HG03039 (cell line): ENCODE measurements around the gene ARHGAP10.

Source experiments
- ATAC-seq: cut with Tn5 transposase; IDR thresholded peaks from one replicate; pipeline ENCODE4 v1.9.1; 2021; ENCODE audit warnings: mild to moderate bottlenecking, moderate library complexity; ENCODE audit not compliant: unreplicated experiment

The ARHGAP10 gene

GRCh38 chr4:147846318-147847155 lies 114.6 kb downstream of the ARHGAP10 start:
- peak; percentile 79 for ATAC-seq

GRCh38 chr4:147847751-147848590 lies 116.1 kb downstream of the ARHGAP10 start:
- no peak for ATAC-seq

GRCh38 chr4:147848634-147849033 lies 116.7 kb downstream of the ARHGAP10 start:
- no peak for ATAC-seq

GRCh38 chr4:147851135-147851534 lies 119.2 kb downstream of the ARHGAP10 start:
- ATAC-seq: no peak

GRCh38 chr4:147853706-147854105 lies 121.8 kb downstream of the ARHGAP10 start:
- ATAC-seq: no peak

GRCh38 chr4:147854154-147854553 lies 122.3 kb downstream of the ARHGAP10 start:
- no peak for ATAC-seq

GRCh38 chr4:147855571-147856009 lies 123.7 kb downstream of the ARHGAP10 start:
- no peak for ATAC-seq

GRCh38 chr4:147860960-147861359 lies 129.1 kb downstream of the ARHGAP10 start:
- ATAC-seq: no peak

- no peak for ATAC-seq
These were observed 130.3 kb downstream of the ARHGAP10 start for GRCh38 chr4:147862043-147862692.

GRCh38 chr4:147863111-147863747 lies 131.3 kb downstream of the ARHGAP10 start:
- ATAC-seq: peak; percentile 70

GRCh38 chr4:147863808-147864472 lies 132.1 kb downstream of the ARHGAP10 start:
- no peak for ATAC-seq

GRCh38 chr4:147864607-147865006 lies 132.7 kb downstream of the ARHGAP10 start:
- no peak for ATAC-seq

GRCh38 chr4:147865926-147866325 lies 134.0 kb downstream of the ARHGAP10 start:
- no peak for ATAC-seq

GRCh38 chr4:147866532-147867271 lies 134.8 kb downstream of the ARHGAP10 start:
- peak; percentile 73 for ATAC-seq

GRCh38 chr4:147874109-147874508 lies 142.2 kb downstream of the ARHGAP10 start:
- ATAC-seq: no peak

GRCh38 chr4:147877308-147877771 lies 145.5 kb downstream of the ARHGAP10 start:
- ATAC-seq: no peak

GRCh38 chr4:147879676-147880075 lies 147.8 kb downstream of the ARHGAP10 start:
- ATAC-seq: no peak

- no peak for ATAC-seq
These were observed 148.6 kb downstream of the ARHGAP10 start for GRCh38 chr4:147880511-147880910.

- no peak for ATAC-seq
These were observed 152.6 kb downstream of the ARHGAP10 start for GRCh38 chr4:147884536-147884935.
